A673 (cell line): ENCODE measurements around the gene SLAMF7.

Experiments
- EZH2 ChIP-seq: fragments of 200-600 bp; sonication (generic); IDR thresholded peaks from 2 replicates; pipeline ENCODE4 v1.6.1; 2017; ENCODE audit warnings: borderline replicate concordance, low read depth, mild to moderate bottlenecking, mixed read lengths, antibody characterized with exemption, low read length; ENCODE audit not compliant: poor library complexity, severe bottlenecking
- TF ChIP-seq, protein P1 (sequence below): fragments of 300-800, 200-600 bp; sonication (generic); conservative IDR thresholded peaks from 2 replicates; pipeline ENCODE4 v1.5.1; 2017; ENCODE audit warnings: low read depth, mild to moderate bottlenecking, antibody characterized with exemption, low read length, moderate library complexity, mixed read lengths

DNA sequence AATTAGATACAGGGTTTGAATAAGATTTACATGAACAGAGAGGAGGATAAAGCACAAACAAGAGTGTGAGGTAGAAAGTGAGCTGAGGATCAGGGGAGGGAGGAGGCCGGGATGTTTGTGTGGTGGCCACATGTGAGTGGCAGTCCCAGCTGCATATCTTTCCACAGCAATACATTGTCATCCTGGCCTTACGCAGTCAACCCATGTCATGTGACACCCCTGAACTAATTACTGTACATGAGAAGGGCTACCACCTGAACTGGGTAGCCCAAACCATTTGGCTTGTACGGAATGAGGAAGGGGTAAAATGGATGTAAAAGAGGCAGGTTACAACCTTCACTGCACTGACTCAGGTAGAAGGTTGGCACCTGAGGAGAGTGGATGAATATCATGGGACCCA is 4.2 kb downstream of the SLAMF7 start:
- TF ChIP-seq EZH2: no peak
- TF ChIP-seq, protein P1, sequence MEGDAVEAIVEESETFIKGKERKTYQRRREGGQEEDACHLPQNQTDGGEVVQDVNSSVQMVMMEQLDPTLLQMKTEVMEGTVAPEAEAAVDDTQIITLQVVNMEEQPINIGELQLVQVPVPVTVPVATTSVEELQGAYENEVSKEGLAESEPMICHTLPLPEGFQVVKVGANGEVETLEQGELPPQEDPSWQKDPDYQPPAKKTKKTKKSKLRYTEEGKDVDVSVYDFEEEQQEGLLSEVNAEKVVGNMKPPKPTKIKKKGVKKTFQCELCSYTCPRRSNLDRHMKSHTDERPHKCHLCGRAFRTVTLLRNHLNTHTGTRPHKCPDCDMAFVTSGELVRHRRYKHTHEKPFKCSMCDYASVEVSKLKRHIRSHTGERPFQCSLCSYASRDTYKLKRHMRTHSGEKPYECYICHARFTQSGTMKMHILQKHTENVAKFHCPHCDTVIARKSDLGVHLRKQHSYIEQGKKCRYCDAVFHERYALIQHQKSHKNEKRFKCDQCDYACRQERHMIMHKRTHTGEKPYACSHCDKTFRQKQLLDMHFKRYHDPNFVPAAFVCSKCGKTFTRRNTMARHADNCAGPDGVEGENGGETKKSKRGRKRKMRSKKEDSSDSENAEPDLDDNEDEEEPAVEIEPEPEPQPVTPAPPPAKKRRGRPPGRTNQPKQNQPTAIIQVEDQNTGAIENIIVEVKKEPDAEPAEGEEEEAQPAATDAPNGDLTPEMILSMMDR: no peak
